ENCODE data around the gene PNPLA5. TPM values are rescaled to one million over a fixed set of nuclear protein-coding genes. Genes with fewer than 3 reads are reported as not detected.

PNPLA5 gene
- total RNA-seq, 1 experiment from 2014 or later, result 5.3 TPM

DNA sequence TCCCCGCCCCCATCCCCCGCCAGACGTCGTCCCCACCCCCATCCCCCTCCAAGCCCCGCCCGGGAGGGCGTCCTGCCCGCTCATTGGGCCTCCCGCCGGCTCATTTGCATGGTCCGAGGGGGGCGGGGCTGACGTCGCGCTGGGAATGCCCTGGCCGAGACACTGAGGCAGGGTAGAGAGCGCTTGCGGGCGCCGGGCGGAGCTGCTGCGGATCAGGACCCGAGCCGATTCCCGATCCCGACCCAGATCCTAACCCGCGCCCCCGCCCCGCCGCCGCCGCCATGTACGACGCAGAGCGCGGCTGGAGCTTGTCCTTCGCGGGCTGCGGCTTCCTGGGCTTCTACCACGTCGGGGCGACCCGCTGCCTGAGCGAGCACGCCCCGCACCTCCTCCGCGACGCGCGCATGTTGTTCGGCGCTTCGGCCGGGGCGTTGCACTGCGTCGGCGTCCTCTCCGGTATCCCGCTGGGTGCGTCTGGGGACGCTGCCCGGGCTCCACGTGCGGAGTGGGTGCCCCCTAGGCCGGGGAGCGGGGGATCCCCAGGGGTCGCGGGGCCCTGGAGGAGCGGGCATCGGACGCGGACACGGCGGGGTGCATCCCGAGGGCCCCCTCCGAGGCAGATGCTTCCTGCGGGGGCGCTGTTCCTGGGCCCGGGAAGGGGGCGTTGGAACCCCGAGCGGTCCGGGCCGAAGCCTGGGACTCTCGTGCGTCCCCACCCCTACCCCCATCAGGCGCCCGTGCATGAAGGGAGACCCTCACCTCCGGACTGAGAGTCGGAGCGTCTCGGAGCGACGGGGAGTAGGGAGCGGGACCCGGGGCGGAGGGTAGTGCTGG lies 32.0 kb upstream of the PNPLA5 start, which contains the start of gene PNPLA3 (continued):
- TF ChIP-seq, protein P1, sequence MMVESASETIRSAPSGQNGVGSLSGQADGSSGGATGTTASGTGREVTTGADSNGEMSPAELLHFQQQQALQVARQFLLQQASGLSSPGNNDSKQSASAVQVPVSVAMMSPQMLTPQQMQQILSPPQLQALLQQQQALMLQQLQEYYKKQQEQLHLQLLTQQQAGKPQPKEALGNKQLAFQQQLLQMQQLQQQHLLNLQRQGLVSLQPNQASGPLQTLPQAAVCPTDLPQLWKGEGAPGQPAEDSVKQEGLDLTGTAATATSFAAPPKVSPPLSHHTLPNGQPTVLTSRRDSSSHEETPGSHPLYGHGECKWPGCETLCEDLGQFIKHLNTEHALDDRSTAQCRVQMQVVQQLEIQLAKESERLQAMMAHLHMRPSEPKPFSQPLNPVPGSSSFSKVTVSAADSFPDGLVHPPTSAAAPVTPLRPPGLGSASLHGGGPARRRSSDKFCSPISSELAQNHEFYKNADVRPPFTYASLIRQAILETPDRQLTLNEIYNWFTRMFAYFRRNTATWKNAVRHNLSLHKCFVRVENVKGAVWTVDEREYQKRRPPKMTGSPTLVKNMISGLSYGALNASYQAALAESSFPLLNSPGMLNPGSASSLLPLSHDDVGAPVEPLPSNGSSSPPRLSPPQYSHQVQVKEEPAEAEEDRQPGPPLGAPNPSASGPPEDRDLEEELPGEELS (CRISPR knock-in tag; IDR thresholded peaks at IDR 0.05), result peak; percentile 65; the same call in 1 of the 2 replicates
- TF ChIP-seq ZNF671 (CRISPR knock-in tag; IDR thresholded peaks at IDR 0.05) (no peak), ZBTB21 (CRISPR knock-in tag; IDR thresholded peaks at IDR 0.05; ENCODE audit: borderline replicate concordance) (peak; percentile 87), NFATC4 (CRISPR knock-in tag; IDR thresholded peaks at IDR 0.05) (no peak), ETV6 (CRISPR knock-in tag; IDR thresholded peaks at IDR 0.05) (peak; percentile 66), NFE2L1 (CRISPR knock-in tag; IDR thresholded peaks at IDR 0.05) (no peak), NR3C1 (CRISPR knock-in tag; conservative IDR thresholded peaks at IDR 0.05; ENCODE audit: low read depth) (no peak), ZMAT4 (CRISPR knock-in tag; IDR thresholded peaks at IDR 0.05) (no peak), JUN (CRISPR knock-in tag; IDR thresholded peaks at IDR 0.05) (no peak), TEAD4 (CRISPR knock-in tag; IDR thresholded peaks at IDR 0.05) (no peak), HMGA2 (CRISPR knock-in tag; IDR thresholded peaks at IDR 0.05) (no peak), JAZF1 (CRISPR knock-in tag; IDR thresholded peaks at IDR 0.05) (no peak), GRHL2 (CRISPR knock-in tag; IDR thresholded peaks at IDR 0.05; ENCODE audit: insufficient replicate concordance, severe bottlenecking) (no peak), NR2C2 (CRISPR knock-in tag; IDR thresholded peaks at IDR 0.05) (no peak), SOX15 (CRISPR knock-in tag; IDR thresholded peaks at IDR 0.05) (no peak), ATF2 (CRISPR knock-in tag; IDR thresholded peaks at IDR 0.05; ENCODE audit: borderline replicate concordance, low read depth) (no peak), MYBL2 (CRISPR knock-in tag; IDR thresholded peaks at IDR 0.05) (peak; percentile 77; the same call in 1 of the 2 replicates), ZNF219 (CRISPR knock-in tag; IDR thresholded peaks at IDR 0.05; ENCODE audit: borderline replicate concordance) (no peak), NFYB (CRISPR knock-in tag; conservative IDR thresholded peaks at IDR 0.05; ENCODE audit: low read depth) (no peak)
- TF ChIP-seq, protein P2, sequence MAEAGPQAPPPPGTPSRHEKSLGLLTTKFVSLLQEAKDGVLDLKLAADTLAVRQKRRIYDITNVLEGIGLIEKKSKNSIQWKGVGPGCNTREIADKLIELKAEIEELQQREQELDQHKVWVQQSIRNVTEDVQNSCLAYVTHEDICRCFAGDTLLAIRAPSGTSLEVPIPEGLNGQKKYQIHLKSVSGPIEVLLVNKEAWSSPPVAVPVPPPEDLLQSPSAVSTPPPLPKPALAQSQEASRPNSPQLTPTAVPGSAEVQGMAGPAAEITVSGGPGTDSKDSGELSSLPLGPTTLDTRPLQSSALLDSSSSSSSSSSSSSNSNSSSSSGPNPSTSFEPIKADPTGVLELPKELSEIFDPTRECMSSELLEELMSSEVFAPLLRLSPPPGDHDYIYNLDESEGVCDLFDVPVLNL (CRISPR knock-in tag; IDR thresholded peaks at IDR 0.05; ENCODE audit: borderline replicate concordance, low read depth), result 0 out of 2 replicates have a peak, but pooled peaks have one; percentile 52
- TF ChIP-seq, protein P3, sequence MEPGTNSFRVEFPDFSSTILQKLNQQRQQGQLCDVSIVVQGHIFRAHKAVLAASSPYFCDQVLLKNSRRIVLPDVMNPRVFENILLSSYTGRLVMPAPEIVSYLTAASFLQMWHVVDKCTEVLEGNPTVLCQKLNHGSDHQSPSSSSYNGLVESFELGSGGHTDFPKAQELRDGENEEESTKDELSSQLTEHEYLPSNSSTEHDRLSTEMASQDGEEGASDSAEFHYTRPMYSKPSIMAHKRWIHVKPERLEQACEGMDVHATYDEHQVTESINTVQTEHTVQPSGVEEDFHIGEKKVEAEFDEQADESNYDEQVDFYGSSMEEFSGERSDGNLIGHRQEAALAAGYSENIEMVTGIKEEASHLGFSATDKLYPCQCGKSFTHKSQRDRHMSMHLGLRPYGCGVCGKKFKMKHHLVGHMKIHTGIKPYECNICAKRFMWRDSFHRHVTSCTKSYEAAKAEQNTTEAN (CRISPR knock-in tag; IDR thresholded peaks at IDR 0.05), result peak; percentile 76; the same call in 1 of the 2 replicates
- TF ChIP-seq, protein P4, sequence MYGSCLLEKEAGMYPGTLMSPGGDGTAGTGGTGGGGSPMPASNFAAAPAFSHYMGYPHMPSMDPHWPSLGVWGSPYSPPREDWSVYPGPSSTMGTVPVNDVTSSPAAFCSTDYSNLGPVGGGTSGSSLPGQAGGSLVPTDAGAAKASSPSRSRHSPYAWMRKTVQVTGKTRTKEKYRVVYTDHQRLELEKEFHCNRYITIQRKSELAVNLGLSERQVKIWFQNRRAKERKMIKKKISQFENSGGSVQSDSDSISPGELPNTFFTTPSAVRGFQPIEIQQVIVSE (CRISPR knock-in tag; IDR thresholded peaks at IDR 0.05; ENCODE audit: borderline replicate concordance), result no peak
- TF ChIP-seq, protein P5, sequence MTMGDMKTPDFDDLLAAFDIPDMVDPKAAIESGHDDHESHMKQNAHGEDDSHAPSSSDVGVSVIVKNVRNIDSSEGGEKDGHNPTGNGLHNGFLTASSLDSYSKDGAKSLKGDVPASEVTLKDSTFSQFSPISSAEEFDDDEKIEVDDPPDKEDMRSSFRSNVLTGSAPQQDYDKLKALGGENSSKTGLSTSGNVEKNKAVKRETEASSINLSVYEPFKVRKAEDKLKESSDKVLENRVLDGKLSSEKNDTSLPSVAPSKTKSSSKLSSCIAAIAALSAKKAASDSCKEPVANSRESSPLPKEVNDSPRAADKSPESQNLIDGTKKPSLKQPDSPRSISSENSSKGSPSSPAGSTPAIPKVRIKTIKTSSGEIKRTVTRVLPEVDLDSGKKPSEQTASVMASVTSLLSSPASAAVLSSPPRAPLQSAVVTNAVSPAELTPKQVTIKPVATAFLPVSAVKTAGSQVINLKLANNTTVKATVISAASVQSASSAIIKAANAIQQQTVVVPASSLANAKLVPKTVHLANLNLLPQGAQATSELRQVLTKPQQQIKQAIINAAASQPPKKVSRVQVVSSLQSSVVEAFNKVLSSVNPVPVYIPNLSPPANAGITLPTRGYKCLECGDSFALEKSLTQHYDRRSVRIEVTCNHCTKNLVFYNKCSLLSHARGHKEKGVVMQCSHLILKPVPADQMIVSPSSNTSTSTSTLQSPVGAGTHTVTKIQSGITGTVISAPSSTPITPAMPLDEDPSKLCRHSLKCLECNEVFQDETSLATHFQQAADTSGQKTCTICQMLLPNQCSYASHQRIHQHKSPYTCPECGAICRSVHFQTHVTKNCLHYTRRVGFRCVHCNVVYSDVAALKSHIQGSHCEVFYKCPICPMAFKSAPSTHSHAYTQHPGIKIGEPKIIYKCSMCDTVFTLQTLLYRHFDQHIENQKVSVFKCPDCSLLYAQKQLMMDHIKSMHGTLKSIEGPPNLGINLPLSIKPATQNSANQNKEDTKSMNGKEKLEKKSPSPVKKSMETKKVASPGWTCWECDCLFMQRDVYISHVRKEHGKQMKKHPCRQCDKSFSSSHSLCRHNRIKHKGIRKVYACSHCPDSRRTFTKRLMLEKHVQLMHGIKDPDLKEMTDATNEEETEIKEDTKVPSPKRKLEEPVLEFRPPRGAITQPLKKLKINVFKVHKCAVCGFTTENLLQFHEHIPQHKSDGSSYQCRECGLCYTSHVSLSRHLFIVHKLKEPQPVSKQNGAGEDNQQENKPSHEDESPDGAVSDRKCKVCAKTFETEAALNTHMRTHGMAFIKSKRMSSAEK (CRISPR knock-in tag; IDR thresholded peaks at IDR 0.05; ENCODE audit: borderline replicate concordance), result no peak
- TF ChIP-seq, protein P6, sequence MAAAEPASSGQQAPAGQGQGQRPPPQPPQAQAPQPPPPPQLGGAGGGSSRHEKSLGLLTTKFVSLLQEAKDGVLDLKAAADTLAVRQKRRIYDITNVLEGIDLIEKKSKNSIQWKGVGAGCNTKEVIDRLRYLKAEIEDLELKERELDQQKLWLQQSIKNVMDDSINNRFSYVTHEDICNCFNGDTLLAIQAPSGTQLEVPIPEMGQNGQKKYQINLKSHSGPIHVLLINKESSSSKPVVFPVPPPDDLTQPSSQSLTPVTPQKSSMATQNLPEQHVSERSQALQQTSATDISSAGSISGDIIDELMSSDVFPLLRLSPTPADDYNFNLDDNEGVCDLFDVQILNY (CRISPR knock-in tag; IDR thresholded peaks at IDR 0.05), result peak; percentile 78
